Aortic smooth muscle cell (primary cell): Measurements from ENCODE around the gene GAREM1. TPM values are rescaled to one million over a fixed set of nuclear protein-coding genes. Genes with fewer than 3 reads are reported as not detected.

Experiments used
- total RNA-seq: library from RNA; depleted of rRNA; stranded (reverse); fragments of >200 nt; gene quantifications from 2 replicates; pipeline ENCODE4 v1.2.3, GENCODE V29; 2014

Gene GAREM1
- total RNA-seq, result 1.8 and 2.5 TPM in 2 replicates

GRCh38 chr18:32470714-32471633, at the start of gene GAREM1:
GAREM1 (minus strand) TSS chr18:32470882; CDS start chr18:32470428, 454 bp downstream.

